D721Med (cell line): ENCODE data around the gene ABRAXAS1.
A peak's percentile ranks its signal among the peaks of the same experiment; 100 is the strongest.

Experiments
- DNase-seq: peaks from one replicate; pipeline ENCODE4 v3.0.0; 2011; ENCODE audit warnings: low spot score; ENCODE audit not compliant: insufficient read length
- FAIRE-seq: peaks from 2 replicates; lab custom pipeline; 2011; peaks lifted over from hg19 to GRCh38; lab: Jason Lieb, UNC
- CTCF ChIP-seq: IDR thresholded peaks from 2 replicates; pipeline ENCODE4 v1.5.1; 2012; ENCODE audit warnings: mild to moderate bottlenecking, control low read depth; ENCODE audit not compliant: insufficient read depth; ENCODE audit errors: missing control alignments

ABRAXAS1 gene

GRCh38 chr4:83486457-83487129 lies 1.7 kb upstream of the ABRAXAS1 start:
- TF ChIP-seq CTCF, result no peak
- no peak for FAIRE-seq
- no peak for DNase-seq

GRCh38 chr4:83473966-83474365 lies 10.9 kb downstream of the ABRAXAS1 start:
- TF ChIP-seq CTCF, result no peak
- DNase-seq (no peak), FAIRE-seq (no peak)

- FAIRE-seq (no peak), DNase-seq (no peak)
- no peak for TF ChIP-seq CTCF
These were observed 11.5 kb downstream of the ABRAXAS1 start for GRCh38 chr4:83473423-83473822.

- TF ChIP-seq CTCF, result no peak
- no peak for FAIRE-seq
- DNase-seq, result no peak
These were observed 28.8 kb downstream of the ABRAXAS1 start for GRCh38 chr4:83456184-83456501.

GRCh38 chr4:83455281-83456183 lies 29.4 kb downstream of the ABRAXAS1 start, which contains the start of the genes HELQ and MRPS18C:
TSS of gene HELQ (minus strand) at chr4:83455823. CDS start at chr4:83455693, 130 bp downstream.
TSS of gene MRPS18C (plus strand) at chr4:83456058. CDS start at chr4:83456078, 20 bp downstream.
- FAIRE-seq, result peak; percentile 66
- peak; percentile 57 for DNase-seq
- TF ChIP-seq CTCF, result no peak

GRCh38 chr4:83454686-83455085 lies 30.2 kb downstream of the ABRAXAS1 start:
- FAIRE-seq, result no peak
- no peak for DNase-seq
- TF ChIP-seq CTCF, result no peak
